GM18907 (cell line): ENCODE data around the gene NT5DC4.

ENCODE experiments used
- ATAC-seq: cut with Tn5 transposase; IDR thresholded peaks from one replicate; pipeline ENCODE4 v1.9.1; 2021; ENCODE audit warnings: mild to moderate bottlenecking, moderate library complexity; ENCODE audit not compliant: unreplicated experiment

NT5DC4 gene

GRCh38 chr2:112751451-112752197 lies 30.8 kb downstream of the NT5DC4 start:
- no peak for ATAC-seq

GRCh38 chr2:112752667-112753066 lies 31.8 kb downstream of the NT5DC4 start:
- ATAC-seq: no peak

GRCh38 chr2:112754564-112754963 lies 33.7 kb downstream of the NT5DC4 start:
- ATAC-seq: no peak

DNA sequence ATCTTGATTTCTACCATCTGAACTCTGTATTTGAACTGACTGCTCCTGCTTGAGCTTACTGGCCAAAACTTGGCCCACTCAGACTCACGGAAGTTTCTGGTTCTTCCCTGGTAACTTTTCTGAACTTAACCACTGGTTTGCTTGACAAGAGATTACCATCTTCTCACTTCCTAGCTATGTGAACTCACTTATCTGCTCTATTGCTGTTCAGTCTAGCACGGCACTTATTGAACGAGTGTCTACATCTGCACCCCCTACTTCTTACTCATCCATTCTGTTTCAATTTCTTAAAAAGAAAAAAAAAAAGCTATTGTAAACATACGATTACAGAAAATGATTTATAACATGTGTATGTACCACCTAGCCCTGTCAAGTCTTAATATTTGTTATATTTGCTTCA lies 34.6 kb downstream of the NT5DC4 start:
- ATAC-seq: no peak

DNA sequence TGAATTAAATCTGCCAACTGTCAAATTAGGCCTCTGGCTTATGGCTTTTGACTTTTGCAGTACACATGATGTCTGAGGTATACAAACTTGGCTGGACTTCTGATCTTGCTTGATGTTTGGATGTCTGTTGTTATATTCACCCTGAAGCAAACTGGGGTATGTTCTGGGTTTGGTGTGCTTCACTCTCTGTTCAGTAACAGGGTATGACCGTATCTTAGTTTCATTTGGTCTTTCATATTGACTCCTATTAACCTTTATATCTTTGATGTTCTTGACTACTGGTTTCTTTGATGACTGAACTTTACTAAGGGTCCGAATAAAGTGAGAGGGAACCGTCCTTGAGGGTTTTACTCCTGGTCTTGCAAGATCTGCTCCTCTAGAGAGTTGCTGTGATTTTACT lies 35.4 kb downstream of the NT5DC4 start:
- ATAC-seq: no peak

- no peak for ATAC-seq
Observed at GRCh38 chr2:112757265-112757664, 36.4 kb downstream of the NT5DC4 start.

- ATAC-seq: no peak
Observed at GRCh38 chr2:112758711-112759110, 37.9 kb downstream of the NT5DC4 start.

GRCh38 chr2:112760149-112760548 lies 39.3 kb downstream of the NT5DC4 start:
- no peak for ATAC-seq

GRCh38 chr2:112762276-112762675 lies 41.5 kb downstream of the NT5DC4 start:
- no peak for ATAC-seq

- peak; percentile 97 for ATAC-seq
Observed at GRCh38 chr2:112764071-112765044, 43.5 kb downstream of the NT5DC4 start, which contains the start of gene CKAP2L. Gene CKAP2L (minus strand): TSS chr2:112764609. CDS start chr2:112764598, 11 bp downstream.

- no peak for ATAC-seq
Observed at GRCh38 chr2:112765251-112765650, 44.4 kb downstream of the NT5DC4 start.

- no peak for ATAC-seq
Observed at GRCh38 chr2:112767693-112768330, 47.0 kb downstream of the NT5DC4 start.

DNA sequence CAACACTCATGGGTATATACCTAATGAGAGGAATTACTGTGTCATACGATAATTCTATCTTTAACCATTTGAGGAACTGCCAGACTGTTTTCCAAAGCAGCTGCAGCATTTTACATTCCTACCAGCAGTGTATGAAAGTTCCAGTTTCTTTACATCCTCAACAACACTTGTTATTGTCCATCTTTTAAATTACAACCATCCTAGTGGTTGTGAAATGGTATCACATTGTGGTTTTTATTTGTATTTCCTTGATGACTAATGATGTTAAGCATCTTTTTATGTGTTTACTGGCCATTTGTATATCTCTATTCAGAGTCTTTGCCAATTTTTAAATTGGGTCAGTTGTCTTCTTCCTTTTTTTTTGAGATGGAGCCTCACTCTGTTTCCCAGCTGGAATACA lies 47.6 kb downstream of the NT5DC4 start:
- no peak for ATAC-seq

DNA sequence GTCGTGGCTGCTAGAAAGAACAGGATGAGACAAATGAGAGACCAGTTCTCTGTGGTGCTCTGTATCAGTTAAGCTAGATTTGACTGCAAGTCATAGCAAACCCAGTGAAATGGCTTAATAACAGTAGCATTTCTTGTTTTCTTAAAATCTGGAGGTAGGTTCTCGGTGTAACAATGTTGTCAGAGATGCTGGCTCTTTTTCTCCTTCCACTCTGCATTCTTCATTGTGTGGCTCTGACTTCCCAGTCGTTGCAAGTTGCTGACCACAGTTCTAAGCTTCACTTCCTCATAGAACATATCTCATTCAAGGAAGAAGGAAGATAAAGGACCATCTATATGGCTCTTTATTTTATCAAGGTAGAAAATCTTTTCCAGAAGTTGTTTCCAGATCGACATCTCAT lies 51.5 kb downstream of the NT5DC4 start:
- ATAC-seq: peak; percentile 67

- ATAC-seq: no peak
Observed at GRCh38 chr2:112772911-112773475, 52.2 kb downstream of the NT5DC4 start.

DNA sequence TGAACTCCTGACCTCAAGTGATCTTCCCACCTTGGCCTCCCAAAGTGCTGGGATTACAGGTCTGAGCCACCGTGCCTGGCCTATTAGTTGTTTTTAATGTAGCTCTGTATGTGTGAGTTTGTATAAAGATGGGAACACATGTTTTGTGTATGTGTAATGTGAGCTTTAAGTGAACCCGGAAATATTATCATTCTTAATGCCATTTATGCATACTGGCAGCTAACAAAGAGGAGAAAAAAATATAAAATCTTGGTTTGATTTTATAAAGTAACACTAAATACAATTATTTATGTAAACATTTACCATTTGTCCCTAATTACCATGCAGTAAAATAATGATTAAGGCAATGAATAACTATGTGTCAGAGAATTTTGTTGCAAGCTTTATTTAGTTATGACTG lies 52.7 kb downstream of the NT5DC4 start:
- no peak for ATAC-seq

DNA sequence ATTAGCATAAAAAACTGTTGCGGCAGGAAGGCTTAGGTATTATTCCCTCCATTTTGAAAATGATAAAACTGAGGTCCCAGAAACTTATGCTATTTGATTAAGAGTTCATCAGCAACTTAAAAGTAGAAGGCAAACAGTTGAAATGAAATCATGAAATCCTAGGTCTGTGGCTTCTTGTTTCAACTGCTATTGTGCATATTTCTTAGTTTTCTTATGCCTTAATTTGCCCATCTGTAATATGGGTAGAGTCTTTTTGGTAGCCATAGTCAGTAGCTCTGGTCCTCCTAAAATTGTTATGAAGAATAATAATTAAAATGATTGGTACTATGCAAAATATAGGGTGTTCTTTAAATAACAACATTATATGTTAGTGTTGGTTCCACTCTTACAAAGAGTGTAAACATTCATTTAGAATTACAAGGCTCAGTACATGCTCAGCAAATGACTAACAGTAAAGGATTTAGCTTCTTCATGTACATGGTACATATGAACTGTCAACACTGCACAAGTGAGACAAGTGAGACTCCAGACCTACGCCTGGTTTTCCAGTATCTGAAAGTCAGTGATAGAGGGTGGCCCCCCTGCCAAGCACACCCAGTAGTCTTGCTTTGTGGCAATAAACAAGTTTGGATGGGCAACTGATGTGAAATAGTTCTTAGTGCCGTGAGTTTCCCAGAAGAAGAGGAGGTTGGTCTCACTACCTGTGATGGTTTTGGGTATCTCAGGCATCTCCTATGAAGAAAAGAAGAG lies 53.9 kb downstream of the NT5DC4 start:
- ATAC-seq: no peak

GRCh38 chr2:112776113-112776512 lies 55.3 kb downstream of the NT5DC4 start:
- ATAC-seq: no peak

- no peak for ATAC-seq
Observed at GRCh38 chr2:112777036-112777435, 56.2 kb downstream of the NT5DC4 start.

- ATAC-seq: no peak
Observed at GRCh38 chr2:112779598-112779997, 58.8 kb downstream of the NT5DC4 start.
